Neural progenitor cell (in vitro differentiated cells): ENCODE measurements around the gene WFIKKN1.

Experiments
- EZH2phosphoT487 ChIP-seq: fragments of 200-600 bp; sonication (generic); IDR thresholded peaks from 2 replicates; pipeline ENCODE4 v1.6.1; 2017; ENCODE audit warnings: antibody characterized with exemption
- TF ChIP-seq, protein P1 (sequence below): fragments of 200-600 bp; sonication (generic); IDR thresholded peaks from 2 replicates; pipeline ENCODE4 v1.5.1; 2017; ENCODE audit warnings: antibody characterized with exemption, mild to moderate bottlenecking

DNA sequence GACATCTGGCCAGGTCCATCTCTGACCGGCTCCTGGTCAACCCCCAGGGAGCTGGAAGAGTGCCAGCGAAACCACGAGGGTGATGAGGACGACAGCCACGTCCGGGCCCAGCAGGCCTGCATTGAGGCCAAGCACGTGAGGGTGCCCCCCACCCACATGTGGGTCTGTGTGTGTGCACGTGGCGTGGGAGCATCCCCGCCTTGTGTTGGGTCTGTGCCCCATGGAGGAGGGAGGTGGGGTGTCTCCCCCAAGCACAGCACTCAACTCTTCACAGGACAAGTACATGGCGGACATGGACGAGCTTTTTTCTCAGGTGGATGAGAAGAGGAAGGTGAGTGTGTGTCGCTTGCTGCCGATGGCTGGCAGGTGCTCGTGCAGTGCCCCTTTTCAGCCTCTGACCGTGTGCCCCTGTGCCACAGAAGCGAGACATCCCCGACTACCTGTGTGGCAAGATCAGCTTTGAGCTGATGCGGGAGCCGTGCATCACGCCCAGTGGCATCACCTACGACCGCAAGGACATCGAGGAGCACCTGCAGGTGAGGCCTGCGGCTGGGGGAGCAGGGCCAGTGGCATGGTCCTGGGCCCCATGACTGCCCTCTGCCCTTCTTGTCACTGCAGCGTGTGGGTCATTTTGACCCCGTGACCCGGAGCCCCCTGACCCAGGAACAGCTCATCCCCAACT is 51.1 kb downstream of the WFIKKN1 start:
- TF ChIP-seq, protein P1, sequence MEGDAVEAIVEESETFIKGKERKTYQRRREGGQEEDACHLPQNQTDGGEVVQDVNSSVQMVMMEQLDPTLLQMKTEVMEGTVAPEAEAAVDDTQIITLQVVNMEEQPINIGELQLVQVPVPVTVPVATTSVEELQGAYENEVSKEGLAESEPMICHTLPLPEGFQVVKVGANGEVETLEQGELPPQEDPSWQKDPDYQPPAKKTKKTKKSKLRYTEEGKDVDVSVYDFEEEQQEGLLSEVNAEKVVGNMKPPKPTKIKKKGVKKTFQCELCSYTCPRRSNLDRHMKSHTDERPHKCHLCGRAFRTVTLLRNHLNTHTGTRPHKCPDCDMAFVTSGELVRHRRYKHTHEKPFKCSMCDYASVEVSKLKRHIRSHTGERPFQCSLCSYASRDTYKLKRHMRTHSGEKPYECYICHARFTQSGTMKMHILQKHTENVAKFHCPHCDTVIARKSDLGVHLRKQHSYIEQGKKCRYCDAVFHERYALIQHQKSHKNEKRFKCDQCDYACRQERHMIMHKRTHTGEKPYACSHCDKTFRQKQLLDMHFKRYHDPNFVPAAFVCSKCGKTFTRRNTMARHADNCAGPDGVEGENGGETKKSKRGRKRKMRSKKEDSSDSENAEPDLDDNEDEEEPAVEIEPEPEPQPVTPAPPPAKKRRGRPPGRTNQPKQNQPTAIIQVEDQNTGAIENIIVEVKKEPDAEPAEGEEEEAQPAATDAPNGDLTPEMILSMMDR, result no peak
- no peak for TF ChIP-seq EZH2phosphoT487
